ENCODE data around the gene DTNA.
"Not testable (repeated sequence)": the region's sequence is repeated elsewhere in the genome, so short reads cannot be mapped to it uniquely, and the experiment has no call there.

DTNA gene

GRCh38 chr18:34707670-34708069 lies 2.4 kb upstream of the DTNA start:
- Mint-ChIP-seq H3K27ac (no peak overlapping the region), H3K4me1 (ENCODE audit: low read depth) (no peaks in the 10 kb centered on the region), H3K4me3 (no peak overlapping the region), H3K27me3 (peaks cover 13% of the 10 kb centered on the region), H3K9me3 (no peaks in the 10 kb centered on the region), H3K36me3 (ENCODE audit: low read depth) (no peaks in the 10 kb centered on the region)
- DNase-seq: no peak

GRCh38 chr18:34709104-34709503 lies 994 bp upstream of the DTNA start:
- H3K4me1 Mint-ChIP-seq (ENCODE audit: low read depth): no peaks in the 10 kb centered on the region
- DNase-seq: no peak
- no peak overlapping the region for H3K27ac Mint-ChIP-seq

GRCh38 chr18:34710458-34710914 lies 388 bp downstream of the DTNA start:
- no peak overlapping the region for H3K27ac Mint-ChIP-seq
- H3K36me3 Mint-ChIP-seq (ENCODE audit: low read depth): no peaks in the 10 kb centered on the region
- H3K4me1 Mint-ChIP-seq (ENCODE audit: low read depth): no peaks in the 10 kb centered on the region
- no peaks in the 10 kb centered on the region for H3K9me3 Mint-ChIP-seq
- H3K27me3 Mint-ChIP-seq: peaks cover 13% of the 10 kb centered on the region
- no peak overlapping the region for H3K4me3 Mint-ChIP-seq
- no peak for DNase-seq

More at GRCh38 chr18:34709104-34709503, 994 bp upstream of the DTNA start:
- Mint-ChIP-seq H3K9me3 (no peaks in the 10 kb centered on the region), H3K4me3 (no peak overlapping the region), H3K36me3 (ENCODE audit: low read depth) (no peaks in the 10 kb centered on the region), H3K27me3 (peaks cover 13% of the 10 kb centered on the region)

DNA sequence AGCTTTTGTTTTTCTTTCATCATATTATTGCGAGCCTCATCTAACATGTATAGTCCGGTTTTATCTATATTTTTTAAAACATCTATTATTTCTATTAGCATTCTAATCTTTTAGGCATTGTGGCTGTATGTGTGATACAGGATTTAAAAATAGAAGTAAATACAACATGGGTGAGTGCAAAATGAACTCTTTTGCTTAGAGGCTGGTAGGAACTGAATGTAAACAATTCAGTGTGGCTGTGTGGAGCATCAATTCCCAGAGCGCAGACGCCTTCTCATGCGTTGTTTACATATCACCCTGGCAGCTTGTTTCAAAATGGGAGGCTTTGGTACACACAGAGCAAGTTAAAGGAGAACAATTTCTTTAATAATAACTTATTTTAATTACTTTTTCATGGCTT lies 836 bp downstream of the DTNA start:
- Mint-ChIP-seq H3K27ac (no peak overlapping the region), H3K4me1 (ENCODE audit: low read depth) (no peaks in the 10 kb centered on the region), H3K27me3 (peaks cover 13% of the 10 kb centered on the region), H3K9me3 (no peaks in the 10 kb centered on the region), H3K4me3 (no peak overlapping the region), H3K36me3 (ENCODE audit: low read depth) (no peaks in the 10 kb centered on the region)
- DNase-seq: no peak

DNA sequence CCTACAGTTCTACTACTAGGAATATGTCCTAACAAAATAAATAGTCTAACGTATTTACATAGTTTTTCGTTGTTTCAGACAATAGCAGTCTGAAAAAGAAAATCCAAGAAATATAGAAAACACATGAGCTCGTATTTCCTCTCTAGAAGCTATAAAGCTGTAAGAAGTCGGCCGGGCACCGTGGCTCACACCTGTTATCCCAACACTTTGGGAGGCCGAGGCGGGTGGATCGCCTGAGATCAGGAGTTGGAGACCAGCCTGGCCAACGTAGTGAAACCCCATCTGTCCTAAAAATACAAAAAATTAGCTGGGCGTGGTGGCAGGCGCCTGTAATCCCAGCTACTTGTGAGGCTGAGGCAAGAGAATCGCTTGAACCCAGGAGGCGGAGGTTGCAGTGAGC lies 6.0 kb downstream of the DTNA start:
- H3K36me3 Mint-ChIP-seq (ENCODE audit: low read depth); H3K4me3 Mint-ChIP-seq; DNase-seq; H3K27ac Mint-ChIP-seq; H3K4me1 Mint-ChIP-seq (ENCODE audit: low read depth); H3K27me3 Mint-ChIP-seq; H3K9me3 Mint-ChIP-seq: not testable (repeated sequence)

DNA sequence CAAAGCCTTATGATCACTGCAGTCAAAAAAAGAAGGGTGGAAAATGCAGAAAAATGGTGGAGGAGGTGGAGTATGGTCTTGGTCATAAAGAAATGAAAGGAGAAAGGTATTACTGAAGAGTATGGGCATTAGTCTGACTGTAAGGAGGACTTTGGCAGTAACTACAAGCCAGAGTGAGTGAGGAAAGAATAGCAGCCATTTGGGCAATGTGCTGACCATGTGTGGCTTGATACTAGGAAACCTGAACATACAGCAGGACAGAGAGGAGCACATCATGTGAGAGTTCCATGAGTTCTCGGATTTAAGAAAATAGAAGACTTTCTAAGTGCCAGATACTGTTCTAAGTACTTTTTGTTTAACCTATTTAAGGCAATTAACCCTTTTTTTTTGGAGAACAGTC lies 8.5 kb downstream of the DTNA start:
- no peak for DNase-seq
- Mint-ChIP-seq H3K9me3 (no peaks in the 10 kb centered on the region), H3K27ac (no peak overlapping the region), H3K4me1 (ENCODE audit: low read depth) (no peaks in the 10 kb centered on the region), H3K4me3 (no peak overlapping the region), H3K36me3 (ENCODE audit: low read depth) (no peaks in the 10 kb centered on the region), H3K27me3 (peaks cover 2% of the 10 kb centered on the region)

GRCh38 chr18:34720220-34720619 lies 10.1 kb downstream of the DTNA start:
- DNase-seq: no peak
- Mint-ChIP-seq H3K27me3 (peaks cover 2% of the 10 kb centered on the region), H3K4me1 (ENCODE audit: low read depth) (no peaks in the 10 kb centered on the region), H3K36me3 (ENCODE audit: low read depth) (no peaks in the 10 kb centered on the region), H3K4me3 (no peak overlapping the region), H3K9me3 (no peaks in the 10 kb centered on the region), H3K27ac (no peak overlapping the region)

GRCh38 chr18:34723143-34723542 lies 13.0 kb downstream of the DTNA start:
- Mint-ChIP-seq H3K36me3 (ENCODE audit: low read depth) (no peaks in the 10 kb centered on the region), H3K27me3 (peaks cover 2% of the 10 kb centered on the region), H3K4me3 (no peak overlapping the region), H3K9me3 (no peaks in the 10 kb centered on the region), H3K27ac (no peak overlapping the region), H3K4me1 (ENCODE audit: low read depth) (no peaks in the 10 kb centered on the region)
- no peak for DNase-seq

GRCh38 chr18:34725737-34726136 lies 15.6 kb downstream of the DTNA start:
- H3K9me3 Mint-ChIP-seq; H3K4me1 Mint-ChIP-seq (ENCODE audit: low read depth); H3K27me3 Mint-ChIP-seq; DNase-seq; H3K27ac Mint-ChIP-seq; H3K36me3 Mint-ChIP-seq (ENCODE audit: low read depth); H3K4me3 Mint-ChIP-seq: not testable (repeated sequence)

- Mint-ChIP-seq H3K36me3 (ENCODE audit: low read depth) (no peaks in the 10 kb centered on the region), H3K9me3 (no peaks in the 10 kb centered on the region), H3K27me3 (peaks cover 4% of the 10 kb centered on the region), H3K27ac (no peak overlapping the region), H3K4me3 (no peak overlapping the region), H3K4me1 (ENCODE audit: low read depth) (peaks cover 2% of the 10 kb centered on the region)
- no peak for DNase-seq
These were observed 16.3 kb downstream of the DTNA start for GRCh38 chr18:34726286-34727004.

DNA sequence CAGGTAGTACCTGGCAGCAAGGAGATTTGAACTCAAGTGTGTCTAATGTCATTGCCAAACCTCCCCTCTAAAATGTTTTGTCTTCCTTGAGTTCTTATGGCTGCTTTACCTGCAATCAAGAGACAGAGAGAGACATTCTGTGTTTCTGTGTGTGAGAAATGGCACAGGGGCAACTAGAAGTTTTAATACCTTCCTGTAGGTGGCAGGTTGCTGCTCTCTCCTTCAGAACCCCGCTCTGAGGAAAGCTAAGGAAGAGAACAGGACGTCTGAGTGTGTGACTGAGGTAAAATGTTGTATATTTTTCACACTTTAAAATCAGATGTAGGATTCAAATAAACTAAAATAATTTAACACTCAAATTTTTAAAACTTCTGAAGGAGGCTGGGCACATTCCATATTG lies 19.2 kb downstream of the DTNA start:
- no peaks in the 10 kb centered on the region for H3K9me3 Mint-ChIP-seq
- H3K4me1 Mint-ChIP-seq (ENCODE audit: low read depth): peaks cover 2% of the 10 kb centered on the region
- no peak for DNase-seq
- peaks cover 4% of the 10 kb centered on the region for H3K27me3 Mint-ChIP-seq
- no peak overlapping the region for H3K4me3 Mint-ChIP-seq
- no peaks in the 10 kb centered on the region for H3K36me3 Mint-ChIP-seq (ENCODE audit: low read depth)
- no peak overlapping the region for H3K27ac Mint-ChIP-seq

DNA sequence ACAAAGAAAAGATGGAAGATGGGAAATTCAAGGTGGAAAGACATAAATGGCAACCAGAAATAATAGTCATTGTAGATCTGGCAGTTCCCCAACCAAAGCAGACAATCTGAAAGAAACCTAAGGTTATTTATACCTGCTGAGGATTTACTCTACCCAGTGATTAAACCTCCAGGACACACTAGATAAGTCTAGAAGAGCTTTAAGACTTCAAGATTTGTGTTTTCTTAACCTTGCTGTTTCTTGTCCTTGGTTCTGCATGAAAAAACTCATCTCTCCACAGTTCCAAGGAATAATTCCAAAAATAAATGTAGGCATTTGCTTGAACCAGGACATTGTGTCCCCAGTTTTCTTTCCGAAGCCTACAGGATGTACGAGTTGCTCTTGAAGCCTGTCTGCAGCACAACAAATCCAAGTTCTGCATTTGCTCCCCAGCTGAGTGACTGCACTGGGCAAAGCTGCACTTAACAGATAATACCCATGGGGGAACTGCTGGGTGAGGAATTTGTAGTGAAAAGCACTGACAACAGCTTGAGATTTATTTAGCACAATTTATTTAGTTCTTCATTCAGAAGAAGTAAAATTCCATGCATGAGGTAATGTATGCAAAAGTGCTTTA lies 19.8 kb downstream of the DTNA start:
- no peak overlapping the region for H3K27ac Mint-ChIP-seq
- peaks cover 2% of the 10 kb centered on the region for H3K4me1 Mint-ChIP-seq (ENCODE audit: low read depth)
- H3K36me3 Mint-ChIP-seq (ENCODE audit: low read depth): no peaks in the 10 kb centered on the region
- no peak for DNase-seq
- H3K4me3 Mint-ChIP-seq: no peak overlapping the region
- H3K27me3 Mint-ChIP-seq: peaks cover 4% of the 10 kb centered on the region
- H3K9me3 Mint-ChIP-seq: no peaks in the 10 kb centered on the region

DNA sequence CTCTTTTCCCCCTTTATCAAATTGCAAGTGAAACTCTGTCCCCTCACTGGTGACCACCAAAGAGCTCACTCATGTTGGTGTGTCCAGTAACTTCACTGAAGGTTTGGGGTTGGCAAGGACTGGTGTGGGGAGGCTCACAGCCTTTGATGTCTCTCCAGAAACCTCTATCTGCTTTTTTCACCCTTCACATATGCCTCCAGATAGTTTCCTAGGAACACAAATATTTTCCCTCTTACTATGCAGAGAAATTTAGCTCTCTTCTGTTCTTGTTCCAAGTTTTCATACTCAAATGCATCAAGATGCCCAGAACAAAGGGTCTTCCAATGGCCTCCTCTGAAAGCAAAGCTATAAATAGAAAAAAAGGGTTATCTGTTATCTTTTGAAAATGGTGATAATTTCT lies 20.7 kb downstream of the DTNA start:
- Mint-ChIP-seq H3K4me3 (no peak overlapping the region), H3K27me3 (peaks cover 4% of the 10 kb centered on the region), H3K9me3 (no peaks in the 10 kb centered on the region), H3K27ac (no peak overlapping the region), H3K4me1 (ENCODE audit: low read depth) (peaks cover 2% of the 10 kb centered on the region), H3K36me3 (ENCODE audit: low read depth) (no peaks in the 10 kb centered on the region)
- DNase-seq: no peak

DNA sequence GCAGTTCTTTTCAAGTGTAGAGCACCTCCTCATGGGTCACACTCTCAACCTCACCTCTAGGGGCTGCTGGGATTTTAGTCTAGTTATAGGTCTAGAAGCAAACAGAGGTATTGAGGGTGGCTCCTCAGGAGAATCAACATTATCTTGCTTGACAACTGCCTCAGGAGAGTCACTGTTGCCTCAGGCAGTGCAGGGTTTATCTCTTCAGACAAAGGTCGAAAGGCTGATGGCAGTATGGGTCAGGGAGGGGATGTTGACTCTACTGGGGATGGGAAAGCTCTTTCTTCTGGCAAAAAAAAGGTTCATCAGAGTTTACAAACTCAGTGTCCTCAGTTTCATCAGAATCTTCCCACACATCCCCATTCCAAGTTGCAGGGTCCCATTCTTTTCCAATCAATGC lies 24.0 kb downstream of the DTNA start:
- Mint-ChIP-seq H3K27me3 (peaks cover 4% of the 10 kb centered on the region), H3K4me1 (ENCODE audit: low read depth) (peaks cover 2% of the 10 kb centered on the region), H3K9me3 (no peaks in the 10 kb centered on the region), H3K4me3 (no peak overlapping the region), H3K36me3 (ENCODE audit: low read depth) (no peaks in the 10 kb centered on the region), H3K27ac (no peak overlapping the region)
- no peak for DNase-seq

DNA sequence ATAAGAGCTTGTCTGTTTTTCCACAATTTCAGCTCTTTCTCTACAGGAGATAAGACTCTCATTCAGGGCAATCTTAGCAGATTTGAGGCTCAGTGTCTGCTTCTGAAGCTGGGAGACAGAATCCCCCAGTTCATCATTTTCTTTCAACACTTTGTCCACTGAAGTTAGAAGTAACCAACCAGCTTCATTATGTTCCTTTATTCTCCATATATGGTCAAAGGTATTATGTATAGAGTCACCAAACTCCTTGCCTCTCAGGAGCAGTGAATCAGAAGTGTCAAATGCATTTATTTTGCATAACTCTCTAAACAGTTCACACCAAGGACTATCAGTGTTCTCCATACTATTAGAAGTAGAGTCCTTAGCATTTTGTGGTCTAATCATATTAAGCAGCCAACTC lies 24.4 kb downstream of the DTNA start:
- not testable (repeated sequence) for H3K4me3 Mint-ChIP-seq; H3K27ac Mint-ChIP-seq; DNase-seq; H3K36me3 Mint-ChIP-seq (ENCODE audit: low read depth); H3K4me1 Mint-ChIP-seq (ENCODE audit: low read depth); H3K27me3 Mint-ChIP-seq; H3K9me3 Mint-ChIP-seq

Measured in activated T-cell treated with anti-CD3 and anti-CD28 coated beads, Interleukin-2, amount 50 U/mL, for 24 hours (primary cell).